ENCODE data around the gene FTO.

The FTO gene

DNA sequence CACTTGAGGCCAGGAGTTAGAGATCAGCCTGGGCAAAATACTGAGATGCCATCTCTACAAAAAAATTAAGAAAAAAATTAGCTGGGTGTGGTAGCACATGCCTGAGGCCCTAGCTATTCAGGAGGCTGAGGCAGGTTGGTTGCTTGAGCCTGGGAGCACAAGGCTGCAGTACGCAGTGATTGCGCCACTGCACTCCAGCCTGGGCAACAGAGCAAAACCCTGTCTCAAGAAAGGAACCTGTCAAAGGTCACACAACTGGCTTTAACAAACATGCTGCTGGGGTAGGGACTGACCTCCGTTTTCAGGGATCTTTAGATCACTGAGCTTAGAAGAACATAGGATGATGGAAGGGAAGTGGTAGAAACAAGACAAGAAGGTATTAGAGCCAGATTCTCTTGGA, 487.6 kb downstream of the FTO start:
- no peak for DNase-seq (ENCODE audit: extremely low read depth in 1 of 2, low read depth in 1 of 2)

DNA sequence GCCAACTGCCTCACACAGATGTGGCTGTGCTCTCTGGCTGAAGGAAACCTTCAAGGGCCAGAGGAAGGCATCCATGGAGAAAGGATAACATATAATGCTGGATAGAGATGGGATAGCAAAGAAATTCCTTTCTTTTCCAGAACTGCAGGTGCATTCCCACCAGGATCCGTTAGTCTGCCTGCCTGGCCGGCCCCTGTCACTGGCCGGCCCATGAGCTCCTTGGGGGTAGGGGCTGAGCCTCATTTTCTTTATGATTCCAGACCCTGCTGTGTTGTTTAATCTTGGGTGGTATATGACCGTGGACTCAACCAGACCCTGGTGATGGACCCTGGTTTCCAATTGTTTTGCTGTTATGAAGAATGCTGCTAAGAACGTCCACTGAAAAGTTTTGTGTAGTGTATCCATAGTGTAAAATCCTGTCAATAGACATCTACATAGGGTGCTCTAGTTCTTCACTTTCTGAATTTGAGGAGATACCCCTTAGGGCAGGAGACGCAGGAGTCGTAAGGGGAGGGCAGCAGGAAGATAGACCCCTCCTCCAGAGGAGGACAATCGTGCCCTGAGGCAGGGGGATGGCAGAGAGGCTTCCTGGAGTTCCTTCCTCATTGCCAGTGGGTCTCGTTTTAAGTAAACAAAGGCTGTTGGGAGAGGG, 489.2 kb downstream of the FTO start:
- no peak for DNase-seq (ENCODE audit: extremely low read depth in 1 of 2, low read depth in 1 of 2)

- peak in 1 of 2 donors; percentile 19 for DNase-seq (ENCODE audit: extremely low read depth in 1 of 2, low read depth in 1 of 2)
Measured at GRCh38 chr16:54193665-54194333, 489.8 kb downstream of the FTO start.

DNA sequence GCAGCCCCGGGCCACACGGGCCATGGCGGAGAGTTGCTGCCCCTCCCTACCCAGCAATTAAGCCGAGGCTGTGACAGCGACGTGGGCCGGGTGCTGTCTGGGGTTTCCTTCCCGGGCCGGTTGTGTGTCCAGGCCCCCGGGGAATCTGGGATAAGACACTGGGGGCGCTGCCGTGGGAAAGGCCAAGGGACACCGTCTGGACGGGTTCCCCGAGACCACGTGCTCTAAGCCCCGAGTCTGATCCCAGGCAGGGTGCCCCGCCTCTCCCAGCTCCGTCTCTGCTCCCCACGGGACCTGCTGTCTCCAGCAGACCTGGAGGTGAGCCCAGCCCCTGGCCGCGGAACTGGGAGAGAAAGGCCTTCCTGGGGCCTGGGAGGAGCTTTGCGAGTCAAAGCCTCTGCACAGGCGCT, 490.4 kb downstream of the FTO start:
- DNase-seq (ENCODE audit: extremely low read depth in 1 of 2, low read depth in 1 of 2), result no peak

GRCh38 chr16:54197758-54198157, 493.8 kb downstream of the FTO start:
- DNase-seq (ENCODE audit: extremely low read depth in 1 of 2, low read depth in 1 of 2), result no peak

GRCh38 chr16:54199487-54200160, 495.7 kb downstream of the FTO start:
- no peak for DNase-seq (ENCODE audit: extremely low read depth in 1 of 2, low read depth in 1 of 2)

DNA sequence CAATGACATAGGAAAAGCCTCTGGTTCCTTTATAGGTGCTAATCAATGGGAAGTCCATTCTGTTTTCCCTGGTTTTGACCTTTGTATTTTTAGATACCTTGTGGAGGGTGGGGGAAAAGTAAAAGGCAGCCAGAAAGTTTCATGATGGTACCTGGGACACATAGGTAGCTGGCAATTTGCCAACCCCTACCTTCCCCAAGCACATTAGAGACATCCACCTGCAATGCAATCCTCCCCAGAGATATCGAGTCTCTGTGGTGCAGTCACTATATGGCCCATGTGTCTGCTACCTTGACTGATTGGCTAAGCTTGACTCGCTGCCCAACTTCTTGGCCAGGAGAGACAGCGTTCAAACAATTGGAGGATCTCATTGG, 496.2 kb downstream of the FTO start:
- no peak for DNase-seq (ENCODE audit: extremely low read depth in 1 of 2, low read depth in 1 of 2)

- no peak for DNase-seq (ENCODE audit: extremely low read depth in 1 of 2, low read depth in 1 of 2)
Measured at GRCh38 chr16:54200720-54201119, 496.8 kb downstream of the FTO start.

DNA sequence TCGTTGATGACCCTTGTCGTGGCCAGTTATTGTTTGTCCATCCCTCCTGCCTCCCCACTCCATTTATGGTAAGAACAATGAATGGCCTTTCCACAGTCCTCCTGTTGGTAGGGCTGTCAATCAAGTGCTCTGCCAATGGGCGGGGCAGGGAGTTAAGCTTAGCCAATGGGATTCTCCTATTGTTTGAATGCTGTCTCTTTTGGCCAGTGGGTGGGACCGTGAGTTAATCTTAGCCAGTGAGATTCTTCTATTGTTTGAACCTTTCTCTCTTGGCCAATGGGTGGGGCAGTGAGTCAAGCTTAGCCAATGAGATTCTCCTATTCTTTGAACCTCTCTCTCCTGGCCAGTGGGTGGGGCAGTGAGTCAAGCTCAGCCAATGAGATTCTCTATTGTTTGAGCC, 497.2 kb downstream of the FTO start:
- no peak for DNase-seq (ENCODE audit: extremely low read depth in 1 of 2, low read depth in 1 of 2)
